GM18909 (cell line): ENCODE results near the gene GATAD2B.

Experiments
- ATAC-seq: cut with Tn5 transposase; IDR thresholded peaks from one replicate; pipeline ENCODE4 v1.9.1; 2021; ENCODE audit warnings: mild to moderate bottlenecking; ENCODE audit not compliant: unreplicated experiment, poor library complexity

The GATAD2B gene

GRCh38 chr1:153953859-153954365 lies 31.1 kb upstream of the GATAD2B start:
- ATAC-seq: no peak

GRCh38 chr1:153951801-153952200 lies 29.0 kb upstream of the GATAD2B start:
- no peak for ATAC-seq

DNA sequence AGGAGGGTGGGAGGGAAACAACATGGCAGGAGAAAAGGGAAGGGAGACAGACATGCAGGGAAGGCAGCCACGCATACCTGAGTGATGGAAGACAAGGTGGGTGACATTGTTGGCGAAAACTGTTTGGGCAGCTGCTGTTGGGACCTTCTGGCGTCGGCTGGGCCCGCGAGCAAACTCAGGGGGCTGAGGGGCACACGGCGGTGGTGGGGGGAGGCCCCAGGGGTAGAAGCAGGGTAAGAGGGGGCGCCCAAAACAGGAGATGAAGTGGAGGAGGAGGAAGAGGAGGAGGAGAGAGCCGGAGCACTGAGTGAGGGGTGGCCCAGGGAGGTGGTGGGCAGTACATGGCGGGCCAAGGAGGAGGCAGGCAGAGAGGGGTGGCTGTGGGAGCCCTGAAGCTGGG lies 28.4 kb upstream of the GATAD2B start:
- ATAC-seq: no peak

- ATAC-seq: peak; percentile 67
Observed at GRCh38 chr1:153946622-153947241, 24.0 kb upstream of the GATAD2B start, which contains the start of gene DENND4B. Gene DENND4B (minus strand): TSS chr1:153946718. CDS start chr1:153944374, 2,344 bp downstream.

- ATAC-seq: peak; percentile 64
Observed at GRCh38 chr1:153945795-153946621, 23.2 kb upstream of the GATAD2B start.

DNA sequence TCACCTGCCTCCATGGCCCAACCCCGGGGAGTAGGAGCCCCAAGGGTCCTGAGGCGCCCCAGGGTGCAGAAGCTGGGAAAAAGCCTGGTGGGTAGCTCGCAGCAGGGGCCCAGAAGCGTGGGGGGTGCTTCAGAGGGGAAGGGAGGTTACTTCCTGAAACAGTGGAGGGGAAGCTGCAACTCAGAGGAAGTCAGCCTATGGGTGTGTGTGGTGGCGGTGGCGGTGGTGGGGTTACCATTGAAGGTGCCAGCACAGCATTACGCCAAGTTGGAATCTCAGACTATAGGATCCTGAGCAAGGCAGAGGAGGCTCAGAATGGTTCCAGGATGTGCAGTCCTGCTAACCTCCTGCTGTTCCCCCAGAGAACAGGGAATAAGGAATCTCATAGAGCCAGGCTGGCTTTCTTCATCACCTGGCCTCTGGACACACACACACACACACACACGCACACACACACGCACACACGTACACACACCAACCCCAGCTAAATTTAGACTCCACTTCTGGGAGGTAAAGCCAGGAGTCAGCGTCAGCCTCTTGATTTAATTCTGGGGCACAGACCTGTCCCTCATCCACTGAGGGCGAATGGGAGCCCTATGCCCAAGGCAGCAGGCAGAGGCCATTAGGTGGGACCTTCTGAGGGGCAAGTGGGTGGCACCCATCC lies 22.5 kb upstream of the GATAD2B start:
- ATAC-seq: peak; percentile 27

DNA sequence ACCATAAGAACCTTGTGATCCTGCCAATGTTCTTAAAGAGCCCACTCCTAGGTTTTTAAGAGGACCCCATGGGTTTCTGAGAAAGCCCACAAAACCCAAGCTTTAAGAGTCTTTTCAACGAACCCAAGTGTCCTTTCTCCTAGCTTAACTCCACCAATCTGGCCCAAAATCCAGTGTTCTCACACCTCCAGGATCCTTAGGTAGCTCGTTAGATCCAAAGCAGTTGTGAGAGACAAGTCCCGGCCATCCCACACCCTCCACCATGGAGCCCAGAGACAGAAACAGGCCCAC lies 22.0 kb upstream of the GATAD2B start:
- ATAC-seq: no peak

- ATAC-seq: no peak
Observed at GRCh38 chr1:153944005-153944826, 21.4 kb upstream of the GATAD2B start.

DNA sequence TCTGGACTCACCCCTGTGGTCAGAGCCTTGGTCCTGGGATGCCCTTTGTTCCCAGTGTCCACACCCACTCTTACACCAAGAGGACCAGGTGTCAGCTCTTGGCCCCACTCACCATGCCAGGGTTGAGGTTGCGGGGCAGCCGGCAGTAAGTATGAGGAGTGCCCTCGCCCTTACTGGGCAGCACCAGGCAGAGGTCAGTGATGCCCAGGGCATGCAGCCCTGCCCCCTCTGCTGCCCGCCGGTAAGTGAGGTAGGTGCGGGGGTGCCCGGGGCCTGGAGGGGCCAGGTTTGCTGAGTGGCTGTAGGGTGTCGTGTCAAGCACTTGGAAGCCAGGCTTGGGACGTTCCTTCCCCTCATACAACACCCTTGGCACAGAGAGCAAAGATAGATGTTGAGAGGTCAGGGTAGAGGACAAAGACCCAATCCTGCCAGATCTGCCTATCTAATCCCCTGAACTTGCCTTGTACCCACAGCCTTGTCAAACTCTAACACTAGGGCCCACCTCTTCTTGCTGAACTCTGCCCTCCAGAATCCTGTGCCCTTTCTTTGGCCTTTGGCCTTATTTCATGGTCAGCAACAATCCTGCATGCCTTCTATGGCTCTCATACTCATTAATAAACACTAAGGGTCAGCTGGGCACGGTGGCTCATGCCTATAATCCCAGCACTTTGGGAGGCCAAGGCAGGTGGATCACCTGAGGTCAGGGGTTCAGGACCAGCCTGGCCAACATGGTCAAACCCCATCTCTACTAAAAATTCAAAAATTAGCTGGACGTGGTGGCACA lies 20.2 kb upstream of the GATAD2B start:
- ATAC-seq: no peak

- no peak for ATAC-seq
Observed at GRCh38 chr1:153941826-153942725, 19.3 kb upstream of the GATAD2B start.

DNA sequence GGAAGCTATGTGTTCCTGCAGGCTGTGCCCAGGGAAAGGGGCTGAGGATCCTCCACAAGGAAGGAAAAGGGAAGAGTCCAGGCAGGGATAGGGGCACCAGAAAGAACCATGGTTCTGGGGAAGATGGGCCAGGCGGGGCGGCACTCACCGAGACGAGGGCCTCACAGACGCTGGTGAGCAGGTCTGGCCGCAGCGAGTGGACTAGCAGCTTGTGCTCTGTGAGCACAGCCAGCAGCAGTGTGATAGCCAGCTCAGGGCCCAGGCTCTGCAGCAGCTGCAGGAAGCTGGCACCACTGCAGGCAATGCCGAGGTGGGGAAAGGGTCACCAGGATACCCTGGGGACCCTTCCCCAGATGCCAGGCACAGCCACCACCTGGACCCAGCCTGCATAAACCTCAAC lies 18.0 kb upstream of the GATAD2B start:
- no peak for ATAC-seq

DNA sequence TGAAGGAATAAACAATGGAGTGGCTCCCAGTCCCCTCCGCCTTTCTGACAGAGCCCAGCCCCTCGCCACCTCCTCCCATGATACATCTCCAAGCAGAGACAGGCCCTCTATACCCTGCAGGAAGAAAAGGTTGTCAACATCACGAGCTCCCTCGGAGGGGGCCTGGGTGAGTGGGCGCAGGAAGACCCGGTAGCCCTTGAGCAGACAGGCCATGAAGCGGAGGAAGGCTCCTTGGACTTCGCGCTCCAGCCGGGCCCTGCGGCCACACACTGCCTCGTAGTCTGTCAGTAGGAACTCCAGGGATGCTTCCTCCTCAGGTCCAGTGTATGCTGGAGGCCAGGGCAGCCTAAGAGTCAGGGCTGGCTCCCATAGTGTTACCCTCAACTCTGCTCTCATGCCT lies 16.7 kb upstream of the GATAD2B start:
- ATAC-seq: no peak

- ATAC-seq: no peak
Observed at GRCh38 chr1:153938996-153939395, 16.2 kb upstream of the GATAD2B start.

GRCh38 chr1:153937331-153937730 lies 14.6 kb upstream of the GATAD2B start:
- no peak for ATAC-seq

GRCh38 chr1:153936011-153936802 lies 13.4 kb upstream of the GATAD2B start:
- ATAC-seq: no peak

GRCh38 chr1:153934746-153935145 lies 12.0 kb upstream of the GATAD2B start:
- no peak for ATAC-seq

- ATAC-seq: no peak
Observed at GRCh38 chr1:153933955-153934354, 11.2 kb upstream of the GATAD2B start.

DNA sequence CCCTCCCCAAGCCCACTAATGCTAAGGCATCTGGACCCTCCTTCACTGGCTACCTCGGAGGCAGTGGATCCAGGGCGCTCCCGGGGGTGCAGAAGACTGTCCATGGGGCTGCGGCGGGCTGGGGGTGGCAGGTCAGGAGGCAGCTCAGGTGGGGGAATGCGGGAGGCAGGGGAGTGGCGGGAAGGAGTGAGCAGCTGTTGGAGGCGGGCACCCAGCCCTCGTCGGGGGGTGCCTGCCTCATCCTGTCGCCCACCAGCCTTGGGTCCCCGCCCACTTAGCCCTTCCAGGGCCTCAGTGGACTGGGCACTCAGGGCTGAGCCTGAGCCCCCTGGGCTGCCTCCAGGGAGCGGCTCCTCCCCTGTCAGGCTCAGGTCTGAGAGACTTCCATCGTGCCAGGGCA lies 10.7 kb upstream of the GATAD2B start:
- no peak for ATAC-seq
